ENCODE measurements around the gene KLHL36.
A peak's percentile ranks its signal among the peaks of the same experiment; 100 is the strongest.
"Not testable (repeated sequence)": the region's sequence is repeated elsewhere in the genome, so short reads cannot be mapped to it uniquely, and the experiment has no call there.

Gene KLHL36

DNA sequence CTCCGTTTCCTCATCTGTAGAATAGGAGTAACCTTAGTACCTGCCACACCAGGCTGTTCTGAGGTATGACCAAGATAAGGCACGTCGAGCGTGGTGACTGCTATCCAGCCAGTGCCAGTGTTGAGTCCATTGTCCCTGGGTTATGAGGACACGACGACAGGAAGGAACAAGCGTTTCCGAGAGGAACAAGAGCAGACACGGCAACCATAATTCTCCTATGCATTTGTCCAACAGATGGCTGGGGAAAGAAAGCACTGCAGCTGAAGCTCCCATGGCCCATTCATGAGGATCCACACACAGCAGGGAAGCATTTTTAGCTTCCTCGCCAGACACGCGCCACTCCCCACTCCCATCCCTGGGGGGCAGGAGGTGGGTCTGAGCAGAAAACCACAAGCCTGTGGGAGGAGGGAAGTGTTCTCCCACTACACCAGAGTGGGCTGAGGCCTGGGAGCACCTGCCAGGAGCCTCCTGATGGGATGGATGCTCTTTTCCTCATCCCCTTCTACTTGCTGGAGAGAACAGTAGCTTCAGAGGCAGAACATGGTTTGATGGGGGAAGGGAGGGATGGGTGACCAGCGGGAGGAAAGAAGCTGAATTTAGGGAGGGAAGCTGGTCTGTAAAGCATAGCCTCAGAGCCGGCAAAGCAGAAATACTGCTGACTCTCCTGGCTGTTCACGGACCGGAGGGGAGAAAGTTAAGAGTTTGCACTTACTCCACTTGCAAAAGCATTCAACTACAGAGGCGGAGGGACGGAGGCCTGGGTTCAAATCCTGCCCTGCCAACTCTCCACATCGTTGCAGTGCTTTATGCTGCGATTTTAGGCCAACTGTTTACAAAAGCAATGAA, 33.1 kb upstream of the KLHL36 start:
- DNase-seq (ENCODE audit: low read depth in 2 of 2) = no peak

DNA sequence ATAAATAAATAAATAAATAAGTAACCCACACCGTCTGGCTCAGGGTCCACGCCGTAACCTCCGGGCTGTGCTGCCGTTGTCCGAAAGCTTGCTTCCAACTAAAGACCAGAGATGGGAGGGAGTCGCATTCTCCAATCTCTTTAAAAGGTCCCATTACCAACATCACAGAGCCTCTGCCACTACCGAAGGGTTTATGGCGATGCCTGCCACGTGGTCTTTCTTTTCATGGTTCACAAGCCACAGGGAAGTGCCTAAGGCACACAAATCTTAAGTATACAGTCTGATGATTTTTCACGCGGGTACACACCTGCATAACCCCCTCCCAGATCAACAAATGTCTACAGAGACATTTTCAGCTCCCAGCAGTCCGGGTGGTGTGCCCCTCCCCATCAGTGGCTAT, 31.8 kb upstream of the KLHL36 start:
- no peak for DNase-seq (ENCODE audit: low read depth in 2 of 2)

DNA sequence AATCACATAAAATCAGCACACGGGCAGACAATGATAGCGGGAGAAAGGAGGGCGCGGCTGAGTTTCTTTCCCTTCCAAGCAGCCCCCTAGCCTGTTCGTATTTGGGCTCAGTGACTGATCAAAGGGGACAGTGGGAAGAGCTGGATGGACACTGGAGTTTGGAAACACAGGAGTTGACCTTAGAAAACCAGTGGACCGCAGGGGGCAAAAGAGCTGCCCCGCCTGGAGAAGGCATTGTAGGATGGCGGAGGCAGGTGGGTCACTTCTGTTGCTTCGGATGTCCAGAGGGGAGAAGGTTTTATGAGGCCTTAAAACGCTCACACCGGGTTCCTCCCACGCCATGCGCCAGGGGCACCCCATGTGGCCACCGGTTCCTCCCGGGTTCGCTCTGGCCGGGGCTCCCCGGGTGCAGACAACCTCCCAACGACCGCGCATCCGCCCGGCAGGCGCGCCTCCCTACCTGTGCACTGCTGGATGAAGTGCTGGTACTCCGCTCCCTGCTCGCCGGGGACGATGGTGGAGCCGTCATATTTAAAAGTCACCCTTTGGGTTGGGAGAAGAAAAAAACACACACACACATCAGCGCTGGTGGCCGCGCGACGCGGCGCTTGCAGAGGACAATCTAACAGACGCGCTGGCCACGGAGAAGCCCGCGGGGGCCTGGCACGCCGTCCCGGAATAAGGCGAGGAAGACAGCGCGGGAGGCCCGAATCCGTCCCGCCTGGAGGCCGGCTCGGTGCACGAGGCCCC, 31.1 kb upstream of the KLHL36 start:
- no peak for DNase-seq (ENCODE audit: low read depth in 2 of 2)

DNA sequence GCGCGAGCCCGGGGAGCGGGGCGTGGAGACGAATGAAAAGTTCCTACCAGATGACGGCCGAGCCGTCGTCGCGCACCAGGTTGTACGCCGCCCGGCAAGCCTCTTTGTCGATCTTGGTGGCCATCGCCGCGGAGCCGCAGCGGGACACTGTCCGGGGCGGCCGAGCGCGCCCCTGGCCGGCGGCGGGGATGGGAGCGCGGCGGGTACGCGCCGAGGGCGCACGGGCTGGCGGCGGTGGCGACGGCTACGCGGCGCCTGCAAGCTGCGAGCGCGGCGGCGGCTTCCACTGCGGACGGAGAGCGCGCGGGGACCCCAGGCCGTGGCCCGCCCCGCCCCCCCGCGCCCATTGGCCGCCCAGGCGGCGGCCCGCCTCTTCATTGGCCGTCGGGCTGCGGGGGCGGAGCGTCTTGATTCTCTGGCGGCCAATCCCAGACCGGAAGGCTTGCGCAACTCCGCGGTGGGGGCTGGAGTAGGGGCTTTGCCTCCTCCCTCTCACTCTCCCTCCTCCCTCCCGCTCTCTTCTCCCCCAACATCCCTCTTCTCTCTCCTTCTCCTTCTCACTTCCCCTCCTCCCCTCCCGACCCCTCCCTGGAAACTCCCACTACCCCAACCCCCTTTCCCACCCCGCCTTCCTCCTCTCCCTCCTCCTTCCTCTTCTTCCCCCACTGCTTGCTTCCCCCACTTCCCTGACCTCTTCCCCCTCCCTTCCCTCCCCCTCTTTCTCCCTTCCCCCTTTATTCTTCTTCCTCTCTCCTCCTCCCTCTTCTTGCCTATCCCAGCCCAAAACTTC, 30.3 kb upstream of the KLHL36 start, which contains the start of gene COTL1:
COTL1 (minus strand) TSS at position 288 of the 790 bp plus-strand sequence; CDS start at position 124, 164 bp downstream.
- DNase-seq (ENCODE audit: low read depth in 2 of 2) = peak; percentile 87 to 88

DNA sequence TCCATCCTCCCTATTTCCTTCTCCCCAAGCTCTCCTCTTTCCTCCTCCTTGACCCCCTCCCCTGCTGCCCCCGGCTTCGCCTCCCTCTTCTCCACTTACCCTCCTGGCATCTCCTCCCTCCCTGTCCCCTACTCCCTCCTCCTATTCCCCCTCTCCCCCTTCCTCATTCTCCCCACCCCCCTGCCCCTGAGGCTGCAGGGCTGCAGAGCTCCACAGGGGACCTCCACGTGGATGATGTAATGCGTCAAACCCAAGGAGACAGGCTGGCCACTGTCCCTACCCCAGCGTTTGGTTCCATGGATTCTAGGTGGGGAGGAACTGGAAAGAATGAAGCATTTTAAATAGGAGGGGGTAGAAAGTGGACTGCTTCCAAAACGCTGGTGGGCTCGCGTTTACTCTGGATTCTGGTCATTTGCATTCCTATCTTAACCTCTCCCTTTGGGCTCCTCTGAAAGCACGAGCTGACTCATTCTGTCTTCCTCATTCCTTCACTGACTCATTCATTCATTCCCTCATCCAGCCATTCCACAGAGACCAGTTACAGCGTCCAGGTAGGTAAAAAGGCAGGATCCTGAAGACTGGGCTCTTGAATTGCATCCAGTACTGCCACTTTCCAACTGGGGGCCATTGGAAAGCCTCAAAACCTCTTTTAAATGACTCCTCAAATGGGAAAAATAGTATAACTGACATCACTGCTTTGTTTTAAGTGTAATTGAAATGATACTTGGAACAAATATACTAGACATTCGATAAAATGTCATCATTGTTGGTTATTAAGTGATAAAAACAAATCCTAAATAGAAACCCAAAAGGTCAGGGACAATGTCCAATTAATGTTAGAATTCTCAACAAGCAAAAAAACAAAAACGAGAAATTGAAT, 29.5 kb upstream of the KLHL36 start:
- DNase-seq (ENCODE audit: low read depth in 2 of 2) = no peak

DNA sequence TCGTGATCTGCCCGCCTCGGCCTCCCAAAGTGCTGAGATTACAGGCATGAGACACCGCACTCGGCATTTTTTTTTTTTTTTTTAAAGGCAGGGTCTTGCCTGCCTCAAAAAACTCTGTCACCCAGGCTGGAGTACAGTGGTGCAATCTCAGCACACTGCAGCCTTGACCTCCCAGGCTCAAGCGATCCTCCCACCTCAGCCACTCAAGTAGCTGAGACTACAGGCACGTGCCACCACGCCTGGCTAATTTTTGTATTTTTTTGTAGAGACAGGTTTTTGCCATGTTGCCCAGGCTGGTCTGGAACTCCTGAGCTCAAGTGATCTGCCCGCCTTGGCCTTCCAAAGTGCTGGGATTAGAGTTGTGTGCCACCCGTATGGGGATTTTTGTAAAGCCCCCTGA, 27.4 kb upstream of the KLHL36 start:
- not testable (repeated sequence) for DNase-seq (ENCODE audit: low read depth in 2 of 2)

DNA sequence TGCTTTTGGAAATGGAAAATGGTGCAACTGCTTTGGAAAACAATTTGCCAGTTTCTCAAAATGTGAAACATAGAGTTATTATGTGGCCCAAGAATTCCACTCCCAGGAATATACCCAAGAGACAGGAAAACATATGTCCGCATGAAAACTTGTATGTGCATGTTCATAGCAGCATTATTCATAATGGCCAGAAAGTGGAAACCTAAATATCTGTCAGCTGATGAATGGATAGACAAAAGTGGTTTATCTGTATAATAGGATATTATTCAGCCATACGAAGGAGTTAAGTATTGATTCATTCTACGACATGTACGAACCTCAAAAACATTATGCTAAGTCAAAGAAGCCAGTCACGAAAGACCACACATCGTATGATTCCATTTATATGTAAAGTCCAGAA, 22.8 kb upstream of the KLHL36 start:
- no peak for DNase-seq (ENCODE audit: low read depth in 2 of 2)

DNA sequence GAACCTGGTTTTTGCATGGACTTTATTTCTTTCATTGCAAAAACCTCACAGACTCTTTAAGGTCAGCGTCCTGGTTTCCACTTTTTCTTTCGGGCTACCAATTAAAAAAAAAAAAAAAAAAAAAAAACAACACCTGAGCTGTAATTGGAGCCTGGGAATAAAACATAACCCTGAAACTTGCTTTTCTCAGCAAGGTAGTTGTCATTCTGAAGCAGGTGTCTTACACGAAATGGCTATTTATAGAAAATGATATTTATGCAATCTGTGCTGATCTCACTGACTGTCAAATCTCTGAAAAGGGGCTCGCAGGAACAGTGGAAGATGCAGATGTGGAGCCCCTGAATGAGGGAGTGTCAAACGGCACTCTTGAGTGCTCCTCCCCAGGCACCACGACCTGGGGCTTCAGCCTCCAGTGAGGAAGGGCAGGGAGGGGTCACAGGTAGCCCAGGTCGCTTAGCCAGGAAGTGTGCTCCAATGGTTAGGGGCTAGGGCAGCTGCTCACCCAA, 20.0 kb upstream of the KLHL36 start:
- DNase-seq (ENCODE audit: low read depth in 2 of 2) = no peak

DNA sequence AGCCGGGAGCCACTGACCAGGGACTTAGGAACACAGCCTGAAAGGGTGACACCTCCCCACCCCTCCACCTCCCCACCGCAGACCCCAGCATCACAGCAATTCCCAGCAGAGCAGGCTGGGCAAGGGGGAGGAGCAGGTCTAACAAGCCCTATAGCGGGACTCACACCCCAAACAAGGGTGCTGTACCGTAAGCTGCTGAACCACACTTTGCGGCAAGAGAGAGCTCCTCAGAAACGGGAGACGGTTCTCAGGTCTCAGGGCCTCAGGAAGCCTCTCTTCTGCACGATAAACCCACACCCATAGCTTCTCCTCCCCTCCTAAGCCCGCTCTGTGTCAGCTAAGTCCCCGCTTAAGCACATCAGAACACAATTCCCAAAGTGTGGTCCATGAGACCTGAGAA, 18.7 kb upstream of the KLHL36 start:
- DNase-seq (ENCODE audit: low read depth in 2 of 2) = no peak

DNA sequence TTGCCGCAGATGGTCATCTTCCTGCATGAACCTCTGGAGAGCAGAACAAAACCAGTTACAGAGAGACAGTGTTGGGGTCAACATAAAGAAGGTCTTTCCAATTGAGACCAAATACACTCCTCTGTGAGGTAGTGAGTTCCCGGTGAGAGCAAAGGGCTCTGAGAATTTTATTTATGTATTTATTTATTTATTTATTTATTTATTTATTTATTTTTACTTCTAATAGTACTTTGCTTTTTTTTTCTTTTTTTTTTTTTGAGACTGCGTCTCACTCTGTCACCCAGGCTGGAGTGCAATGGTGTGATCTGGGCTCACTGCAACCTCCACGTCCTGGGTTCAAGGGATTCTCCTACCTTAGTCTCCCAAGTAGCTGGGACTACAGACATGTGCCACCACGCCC, 18.3 kb upstream of the KLHL36 start:
- DNase-seq (ENCODE audit: low read depth in 2 of 2) = no peak

DNA sequence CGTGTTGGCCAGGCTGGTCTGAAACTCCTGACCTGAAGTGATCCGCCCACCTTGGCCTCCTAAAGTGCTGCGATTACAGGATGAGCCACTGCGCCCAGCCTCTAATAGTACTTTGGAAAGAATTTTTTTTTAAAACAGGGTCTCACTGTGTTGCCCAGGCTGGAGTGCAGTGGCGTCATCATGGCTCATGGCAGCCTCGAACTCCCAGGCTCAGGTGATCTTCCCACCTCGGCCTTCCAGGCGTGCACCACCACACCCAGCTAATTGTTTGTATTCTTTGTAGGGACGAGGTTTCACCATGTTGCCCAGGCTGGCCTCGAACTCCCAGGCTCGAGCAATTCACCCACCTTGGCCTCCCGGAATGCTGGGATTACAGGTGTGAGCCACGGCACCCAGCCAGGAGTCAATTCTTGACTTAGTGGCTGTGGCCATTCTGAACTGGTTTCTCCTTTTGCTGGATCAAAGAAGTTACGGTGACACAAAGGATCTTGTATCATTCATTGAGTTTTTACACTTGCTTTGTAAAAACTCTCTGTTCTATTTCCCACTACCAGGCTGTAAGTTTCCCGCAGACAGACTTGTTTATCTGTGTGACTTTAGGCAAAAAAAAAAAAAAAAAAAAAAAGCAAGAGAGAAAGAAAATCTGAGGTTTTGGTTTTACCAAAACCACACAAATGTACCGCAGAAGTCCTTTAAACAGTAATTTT, 17.7 kb upstream of the KLHL36 start:
- no peak for DNase-seq (ENCODE audit: low read depth in 2 of 2)

DNA sequence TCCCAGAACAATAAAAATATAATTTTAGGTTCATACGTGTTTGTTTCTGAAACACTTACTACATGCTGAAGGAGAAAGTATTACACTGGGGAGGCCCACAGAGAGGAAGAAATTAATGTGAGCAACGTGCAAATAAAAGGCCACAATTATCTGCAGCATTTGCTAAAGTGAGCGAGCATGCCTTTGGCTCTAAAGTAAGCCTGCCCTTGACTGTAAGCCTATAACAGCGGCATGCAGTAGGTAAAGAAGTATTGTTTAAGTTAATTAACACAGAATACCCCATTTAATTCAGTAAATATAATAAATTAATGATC, 17.2 kb upstream of the KLHL36 start:
- no peak for DNase-seq (ENCODE audit: low read depth in 2 of 2)

DNA sequence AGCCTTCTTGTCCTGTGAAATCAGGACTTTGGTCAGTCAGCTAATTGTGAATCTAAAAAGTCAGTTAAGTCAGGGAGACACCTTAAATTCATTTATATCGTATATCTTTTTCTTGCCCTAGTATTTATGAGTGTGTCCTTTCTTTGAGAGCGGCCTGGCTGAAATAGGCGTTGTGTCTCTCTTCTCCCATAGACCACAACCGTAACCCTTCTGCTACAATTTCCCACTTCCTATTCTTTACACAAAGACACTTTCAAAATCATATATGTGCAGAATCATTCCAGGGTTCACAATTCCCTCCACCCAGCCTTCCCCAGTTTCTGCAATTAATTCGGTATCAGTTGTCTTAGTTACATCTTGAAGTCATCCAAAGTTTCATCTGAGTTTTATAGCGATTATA, 16.4 kb upstream of the KLHL36 start:
- DNase-seq (ENCODE audit: low read depth in 2 of 2) = no peak

DNA sequence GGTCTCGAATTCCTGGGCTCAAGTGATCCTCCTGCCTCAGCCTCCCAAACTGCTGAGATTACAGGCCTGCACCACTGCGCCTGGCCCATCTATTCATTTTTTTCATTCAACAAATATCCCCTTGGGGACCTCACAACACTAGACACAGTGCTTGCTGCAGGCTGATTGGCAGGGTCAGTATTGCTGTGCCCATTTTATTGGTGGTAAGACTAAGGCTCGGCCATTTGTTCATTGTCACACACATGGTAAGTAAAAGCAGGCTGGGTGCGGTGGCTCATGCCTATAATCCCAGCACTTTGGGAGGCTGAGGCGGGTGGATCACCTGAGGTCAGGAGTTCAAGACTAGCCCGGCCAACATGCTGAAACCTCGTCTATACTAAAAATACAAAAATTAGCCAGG, 15.4 kb upstream of the KLHL36 start:
- not testable (repeated sequence) for DNase-seq (ENCODE audit: low read depth in 2 of 2)

DNA sequence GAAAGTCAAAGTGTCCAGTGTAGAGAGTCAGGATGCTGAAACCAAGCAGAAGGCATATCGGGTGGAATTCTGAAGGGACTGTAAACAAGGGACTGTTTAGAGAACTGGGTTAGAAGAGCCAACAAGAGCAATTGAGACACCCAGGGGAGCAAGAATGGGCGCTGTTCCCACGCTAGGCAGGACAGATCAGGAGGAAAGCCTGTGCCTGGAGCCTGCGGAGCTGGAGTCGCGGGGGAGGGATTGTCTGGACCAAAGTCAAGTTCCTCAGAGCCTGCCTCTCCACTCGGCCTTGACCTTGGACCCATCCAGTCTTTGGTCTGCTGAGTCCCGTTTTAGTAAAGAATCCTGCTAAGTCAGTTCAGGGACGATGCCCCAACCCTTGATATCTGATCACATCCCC, 14.7 kb upstream of the KLHL36 start:
- DNase-seq (ENCODE audit: low read depth in 2 of 2) = no peak

DNA sequence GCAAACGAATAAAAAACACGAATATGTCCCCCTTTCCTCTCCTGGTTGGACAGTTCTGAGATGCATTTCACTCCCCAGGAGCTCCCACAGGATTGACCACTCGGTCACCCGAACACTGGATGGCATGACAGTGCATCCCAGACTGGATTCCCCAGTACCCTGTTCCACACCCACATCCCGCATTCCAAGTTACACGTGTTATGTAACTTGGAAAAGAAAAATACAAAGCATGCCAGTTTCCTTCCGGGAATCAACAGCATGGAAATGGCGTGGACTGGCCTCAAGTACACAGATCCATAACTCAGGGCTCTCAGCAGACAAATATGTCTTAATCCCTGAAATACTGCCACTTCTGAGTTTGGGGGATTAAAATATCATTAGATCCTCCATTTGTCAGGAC, 12.6 kb upstream of the KLHL36 start:
- DNase-seq (ENCODE audit: low read depth in 2 of 2) = no peak

DNA sequence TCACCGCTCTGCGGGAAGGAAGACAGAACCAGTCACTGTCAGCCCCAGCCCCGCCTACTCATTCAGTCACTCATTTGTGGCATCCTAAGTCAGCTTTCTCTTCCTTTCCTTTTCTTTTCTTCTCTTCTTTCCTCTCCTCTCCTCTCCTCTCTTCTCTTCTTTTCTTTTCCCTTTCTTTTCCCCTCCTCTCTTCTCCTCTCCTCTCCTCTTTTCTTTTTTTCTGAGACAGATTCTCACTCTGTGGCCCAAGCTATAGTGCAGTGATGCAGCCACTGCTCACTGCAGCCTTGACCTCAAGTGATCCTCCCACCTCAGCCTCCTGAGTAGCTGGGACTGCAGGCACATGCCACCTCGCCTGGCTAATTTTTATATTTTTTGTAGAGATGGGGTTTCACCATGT, 10.6 kb upstream of the KLHL36 start:
- no peak for DNase-seq (ENCODE audit: low read depth in 2 of 2)

DNA sequence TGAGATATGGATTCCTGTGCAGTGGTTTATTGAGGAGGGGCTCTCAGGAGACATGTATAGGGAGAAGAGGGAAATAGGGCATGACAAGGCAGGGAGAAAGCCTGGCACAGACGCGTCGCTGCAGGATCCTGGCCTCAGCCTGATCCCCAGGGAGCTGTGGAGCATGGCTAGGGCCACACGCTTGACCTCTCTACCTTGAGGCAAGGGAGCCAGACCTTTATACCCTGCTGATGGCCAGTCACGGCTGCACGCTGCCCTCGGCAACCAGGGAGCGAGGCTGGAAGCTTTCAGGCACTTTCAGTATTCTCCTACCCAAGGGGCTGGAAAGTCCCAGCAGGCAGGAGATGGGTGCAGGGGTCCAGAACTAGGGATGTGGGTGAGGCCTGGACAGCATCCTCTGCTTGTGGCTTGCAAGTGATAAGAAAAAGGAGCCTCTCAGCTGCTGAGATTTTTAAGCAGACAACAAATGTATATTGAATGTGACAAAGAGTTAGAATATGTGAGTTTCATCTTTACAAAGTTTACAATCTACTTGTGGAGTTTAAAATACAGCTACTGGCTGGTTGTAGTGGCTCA, 10.0 kb upstream of the KLHL36 start:
- DNase-seq (ENCODE audit: low read depth in 2 of 2) = no peak

DNA sequence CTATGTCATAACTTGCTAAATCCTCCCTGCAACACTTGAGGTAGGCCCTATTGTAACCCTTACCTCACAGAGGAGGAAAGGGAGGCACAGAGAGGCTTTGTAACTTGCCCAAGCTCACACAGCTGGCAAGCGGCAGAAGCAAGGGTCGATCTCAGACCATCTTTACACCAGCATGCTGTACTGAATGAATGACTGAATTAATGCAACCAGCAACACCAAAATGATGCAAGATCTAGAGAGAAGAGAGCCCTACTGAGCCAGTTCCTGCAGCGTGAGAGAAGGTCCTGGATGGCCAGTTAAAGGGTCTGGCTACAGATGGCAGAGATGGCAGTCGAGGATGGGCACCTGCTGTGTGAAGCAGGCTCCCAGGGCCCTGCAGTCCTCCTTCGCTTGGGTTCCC, 8.2 kb upstream of the KLHL36 start:
- no peak for DNase-seq (ENCODE audit: low read depth in 2 of 2)

DNA sequence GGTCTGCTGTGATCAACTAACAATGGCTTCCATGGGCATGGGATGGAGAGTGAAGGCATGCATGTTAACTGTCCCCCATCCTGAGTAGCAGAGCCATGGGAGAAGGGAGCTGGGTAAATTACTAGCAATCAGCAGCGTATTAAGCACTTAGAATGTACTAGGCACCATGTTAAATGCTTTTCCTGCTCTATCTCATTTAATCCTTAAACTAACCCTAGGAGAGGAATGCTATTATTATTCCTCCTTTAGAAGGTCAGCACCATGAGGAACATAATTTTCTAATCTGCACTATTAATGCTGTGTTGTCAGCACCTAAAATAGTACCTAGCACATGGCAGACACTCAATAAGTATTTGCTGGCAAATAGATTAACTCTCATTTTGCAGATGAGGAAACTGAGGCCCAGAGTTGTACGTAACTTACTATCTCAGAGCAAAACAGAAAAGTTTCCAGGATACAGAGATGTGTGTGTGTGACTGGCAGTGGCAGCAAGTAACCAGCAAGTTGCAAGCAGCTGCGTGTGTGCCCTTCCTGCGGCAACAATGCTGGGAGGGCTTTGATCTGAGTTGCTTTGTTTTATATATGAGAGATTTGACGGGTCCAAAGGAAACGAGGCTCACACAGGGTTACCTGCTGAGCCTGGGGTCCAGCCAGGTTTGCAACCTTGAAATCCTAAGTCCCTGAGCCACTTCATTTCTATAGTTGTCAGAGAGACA, 6.5 kb upstream of the KLHL36 start:
- DNase-seq (ENCODE audit: low read depth in 2 of 2) = no peak
